SK-N-SH treated with all-trans-retinoic acid at 6 μM for 48 hours (cell line): ENCODE measurements around the gene RASSF4.

Experiments
- CREB5 ChIP-seq: fragments of 250-450 bp; sonication (Bioruptor Pico); IDR thresholded peaks from 2 replicates; pipeline ENCODE4 v1.5.1; 2020; ENCODE audit warnings: low read depth, mild to moderate bottlenecking, moderate library complexity
- ESRRG ChIP-seq: fragments of 250-450 bp; sonication (Bioruptor Pico); IDR thresholded peaks from 2 replicates; pipeline ENCODE4 v1.6.1; 2021; ENCODE audit warnings: mild to moderate bottlenecking
- ISL1 ChIP-seq: fragments of 250-450 bp; sonication (Bioruptor Pico); IDR thresholded peaks from 2 replicates; pipeline ENCODE4 v2.1.2; 2022; ENCODE audit warnings: mild to moderate bottlenecking, moderate library complexity
- PPARA ChIP-seq: fragments of 250-450 bp; sonication (Bioruptor Pico); IDR thresholded peaks from 2 replicates; pipeline ENCODE4 v1.5.0; 2020; ENCODE audit warnings: mild to moderate bottlenecking, borderline replicate concordance
- SNAI2 ChIP-seq: fragments of 250-450 bp; sonication (Bioruptor Pico); IDR thresholded peaks from 2 replicates; pipeline ENCODE4 v1.5.0; 2020; ENCODE audit warnings: mild to moderate bottlenecking, moderate library complexity
- ZFP30 ChIP-seq: fragments of 450-650 bp; formaldehyde crosslinking; IDR thresholded peaks from 2 replicates; pipeline ENCODE4 v1.5.0; 2022; ENCODE audit warnings: mild to moderate bottlenecking, moderate library complexity
- ZNF565 ChIP-seq: fragments of 450-650 bp; formaldehyde crosslinking; conservative IDR thresholded peaks from 2 replicates; pipeline ENCODE4 v1.5.0; 2020; ENCODE audit warnings: low read depth, mild to moderate bottlenecking, moderate library complexity
- ZNF8 ChIP-seq: fragments of 450-650 bp; formaldehyde crosslinking; IDR thresholded peaks from 2 replicates; pipeline ENCODE4 v1.5.0; 2020; ENCODE audit warnings: mild to moderate bottlenecking, moderate library complexity
- TF ChIP-seq, protein P1 (sequence below): fragments of 250-450 bp; sonication (Bioruptor Pico); IDR thresholded peaks from 2 replicates; pipeline ENCODE4 v1.8.0; 2020; ENCODE audit warnings: mild to moderate bottlenecking, moderate library complexity, borderline replicate concordance
- TF ChIP-seq, protein P2 (sequence below): fragments of 250-450 bp; sonication (Bioruptor Pico); IDR thresholded peaks from 2 replicates; pipeline ENCODE4 v1.5.0; 2020; ENCODE audit warnings: mild to moderate bottlenecking, moderate library complexity
- TF ChIP-seq, protein P3 (sequence below): fragments of 250-450 bp; sonication (Bioruptor Pico); IDR thresholded peaks from 2 replicates; pipeline ENCODE4 v1.8.0; 2021; ENCODE audit warnings: low read depth, mild to moderate bottlenecking, moderate library complexity, borderline replicate concordance

DNA sequence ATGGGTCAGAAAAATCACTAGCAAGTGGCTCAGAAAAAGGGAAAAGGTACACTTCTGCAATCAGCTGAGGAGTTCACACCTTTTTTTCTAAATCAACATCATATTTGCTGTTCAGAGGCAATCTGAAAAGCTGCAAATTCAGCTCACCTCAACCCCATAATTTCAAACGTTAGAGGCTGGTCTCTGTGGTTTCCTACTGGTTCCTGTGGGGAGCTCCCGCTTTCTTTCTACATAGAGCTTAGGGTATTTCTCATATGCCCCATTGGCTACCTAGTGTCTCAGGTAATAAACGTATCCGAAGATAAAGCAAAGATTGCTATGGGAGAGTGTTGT lies 35.9 kb downstream of the RASSF4 start:
- TF ChIP-seq, protein P1, sequence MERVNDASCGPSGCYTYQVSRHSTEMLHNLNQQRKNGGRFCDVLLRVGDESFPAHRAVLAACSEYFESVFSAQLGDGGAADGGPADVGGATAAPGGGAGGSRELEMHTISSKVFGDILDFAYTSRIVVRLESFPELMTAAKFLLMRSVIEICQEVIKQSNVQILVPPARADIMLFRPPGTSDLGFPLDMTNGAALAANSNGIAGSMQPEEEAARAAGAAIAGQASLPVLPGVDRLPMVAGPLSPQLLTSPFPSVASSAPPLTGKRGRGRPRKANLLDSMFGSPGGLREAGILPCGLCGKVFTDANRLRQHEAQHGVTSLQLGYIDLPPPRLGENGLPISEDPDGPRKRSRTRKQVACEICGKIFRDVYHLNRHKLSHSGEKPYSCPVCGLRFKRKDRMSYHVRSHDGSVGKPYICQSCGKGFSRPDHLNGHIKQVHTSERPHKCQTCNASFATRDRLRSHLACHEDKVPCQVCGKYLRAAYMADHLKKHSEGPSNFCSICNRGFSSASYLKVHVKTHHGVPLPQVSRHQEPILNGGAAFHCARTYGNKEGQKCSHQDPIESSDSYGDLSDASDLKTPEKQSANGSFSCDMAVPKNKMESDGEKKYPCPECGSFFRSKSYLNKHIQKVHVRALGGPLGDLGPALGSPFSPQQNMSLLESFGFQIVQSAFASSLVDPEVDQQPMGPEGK (CRISPR knock-in tag), result no peak
- TF ChIP-seq ESRRG (CRISPR knock-in tag) (no peak), ZFP30 (CRISPR knock-in tag) (no peak), ZNF8 (CRISPR knock-in tag) (no peak), PPARA (CRISPR knock-in tag) (no peak), ZNF565 (CRISPR knock-in tag) (no peak), SNAI2 (CRISPR knock-in tag) (no peak), ISL1 (no peak), CREB5 (no peak)
- TF ChIP-seq, protein P2, sequence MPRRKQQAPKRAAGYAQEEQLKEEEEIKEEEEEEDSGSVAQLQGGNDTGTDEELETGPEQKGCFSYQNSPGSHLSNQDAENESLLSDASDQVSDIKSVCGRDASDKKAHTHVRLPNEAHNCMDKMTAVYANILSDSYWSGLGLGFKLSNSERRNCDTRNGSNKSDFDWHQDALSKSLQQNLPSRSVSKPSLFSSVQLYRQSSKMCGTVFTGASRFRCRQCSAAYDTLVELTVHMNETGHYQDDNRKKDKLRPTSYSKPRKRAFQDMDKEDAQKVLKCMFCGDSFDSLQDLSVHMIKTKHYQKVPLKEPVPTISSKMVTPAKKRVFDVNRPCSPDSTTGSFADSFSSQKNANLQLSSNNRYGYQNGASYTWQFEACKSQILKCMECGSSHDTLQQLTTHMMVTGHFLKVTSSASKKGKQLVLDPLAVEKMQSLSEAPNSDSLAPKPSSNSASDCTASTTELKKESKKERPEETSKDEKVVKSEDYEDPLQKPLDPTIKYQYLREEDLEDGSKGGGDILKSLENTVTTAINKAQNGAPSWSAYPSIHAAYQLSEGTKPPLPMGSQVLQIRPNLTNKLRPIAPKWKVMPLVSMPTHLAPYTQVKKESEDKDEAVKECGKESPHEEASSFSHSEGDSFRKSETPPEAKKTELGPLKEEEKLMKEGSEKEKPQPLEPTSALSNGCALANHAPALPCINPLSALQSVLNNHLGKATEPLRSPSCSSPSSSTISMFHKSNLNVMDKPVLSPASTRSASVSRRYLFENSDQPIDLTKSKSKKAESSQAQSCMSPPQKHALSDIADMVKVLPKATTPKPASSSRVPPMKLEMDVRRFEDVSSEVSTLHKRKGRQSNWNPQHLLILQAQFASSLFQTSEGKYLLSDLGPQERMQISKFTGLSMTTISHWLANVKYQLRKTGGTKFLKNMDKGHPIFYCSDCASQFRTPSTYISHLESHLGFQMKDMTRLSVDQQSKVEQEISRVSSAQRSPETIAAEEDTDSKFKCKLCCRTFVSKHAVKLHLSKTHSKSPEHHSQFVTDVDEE (CRISPR knock-in tag), result no peak
- TF ChIP-seq, protein P3, sequence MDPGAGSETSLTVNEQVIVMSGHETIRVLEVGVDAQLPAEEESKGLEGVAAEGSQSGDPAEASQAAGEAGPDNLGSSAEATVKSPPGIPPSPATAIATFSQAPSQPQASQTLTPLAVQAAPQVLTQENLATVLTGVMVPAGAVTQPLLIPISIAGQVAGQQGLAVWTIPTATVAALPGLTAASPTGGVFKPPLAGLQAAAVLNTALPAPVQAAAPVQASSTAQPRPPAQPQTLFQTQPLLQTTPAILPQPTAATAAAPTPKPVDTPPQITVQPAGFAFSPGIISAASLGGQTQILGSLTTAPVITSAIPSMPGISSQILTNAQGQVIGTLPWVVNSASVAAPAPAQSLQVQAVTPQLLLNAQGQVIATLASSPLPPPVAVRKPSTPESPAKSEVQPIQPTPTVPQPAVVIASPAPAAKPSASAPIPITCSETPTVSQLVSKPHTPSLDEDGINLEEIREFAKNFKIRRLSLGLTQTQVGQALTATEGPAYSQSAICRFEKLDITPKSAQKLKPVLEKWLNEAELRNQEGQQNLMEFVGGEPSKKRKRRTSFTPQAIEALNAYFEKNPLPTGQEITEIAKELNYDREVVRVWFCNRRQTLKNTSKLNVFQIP (CRISPR knock-in tag), result no peak
